ENCODE data around the gene ENTPD3. TPM values are rescaled to one million over a fixed set of nuclear protein-coding genes. Genes with fewer than 3 reads are reported as not detected.

Gene ENTPD3
- polyA plus RNA-seq, 3 donors: not detected

- no peak overlapping the region for H3K4me3 ChIP-seq (replicated peaks in 1 of 3; ENCODE audit: low read depth in 2 of 3, low read length in 3 of 3)
- DNase-seq: no peak
- TF ChIP-seq CTCF (IDR thresholded peaks at IDR 0.05): no peak
- H3K9me3 ChIP-seq (replicated peaks in 1 of 2; ENCODE audit: control insufficient read depth in 1 of 2, insufficient read depth in 1 of 2, low read length in 2 of 2): no peaks in the 10 kb centered on the region
- peaks cover under 1 to 3% of the 10 kb centered on the region in 2 donors for H3K36me3 ChIP-seq (replicated peaks in 1 of 2; ENCODE audit: control insufficient read depth in 1 of 2, insufficient read depth in 2 of 2, low read length in 2 of 2)
- H4K20me1 ChIP-seq (ENCODE audit: insufficient read depth, low read length): no peaks in the 10 kb centered on the region
- peak overlapping the region; percentile 95 for H2AFZ ChIP-seq (ENCODE audit: insufficient read depth, low read depth, low read length, poor library complexity, severe bottlenecking)
- Mint-ChIP-seq H3K36me3 (peaks cover 7 to 12% of the 10 kb centered on the region in 2 donors), H3K27ac (no peak overlapping the region), H3K9me3 (no peaks in the 10 kb centered on the region), H3K27me3 (ENCODE audit: low read depth in 3 of 3) (no peaks in the 10 kb centered on the region), H3K4me3 (no peak overlapping the region), H3K4me1 (peaks cover 19% of the 10 kb centered on the region)
- no peak overlapping the region for H3K4me2 ChIP-seq (replicated peaks; ENCODE audit: extremely low read depth, low read length, poor library complexity, severe bottlenecking)
- no peaks in the 10 kb centered on the region for H3K79me2 ChIP-seq (ENCODE audit: insufficient read depth, low read length)
- no peak overlapping the region for H3K27ac ChIP-seq (ENCODE audit: low read depth in 1 of 2, low read length in 2 of 2)
- no peaks in the 10 kb centered on the region for H3K27me3 ChIP-seq (ENCODE audit: control insufficient read depth in 2 of 2, insufficient read depth in 2 of 2, low read length in 2 of 2)
- H3K9ac ChIP-seq (ENCODE audit: insufficient read depth, low read length, poor library complexity, severe bottlenecking): no peak overlapping the region
- peaks cover 20 to 25% of the 10 kb centered on the region in 2 donors for H3K4me1 ChIP-seq (ENCODE audit: control insufficient read depth in 1 of 2, insufficient read depth in 2 of 2, low read length in 2 of 2)
- intact Hi-C loops (cut with micrococcal nuclease): loop anchor here (5.0 to 10.0 kb wide), 4 partner anchors 137 to 1513 kb away; partner anchors contain the start of genes CTNNB1 (in 1 of the 2), EIF1B (in 1 of the 2) and ULK4 (in 1 of the 2)
Observed at GRCh38 chr3:40451551-40451950, 64.6 kb downstream of the ENTPD3 start.

- peak overlapping the region; percentile 80 for H3K4me2 ChIP-seq (replicated peaks; ENCODE audit: extremely low read depth, low read length, poor library complexity, severe bottlenecking)
- TF ChIP-seq CTCF (IDR thresholded peaks at IDR 0.05): no peak
- no peak for DNase-seq
- no peaks in the 10 kb centered on the region for H3K27me3 Mint-ChIP-seq (ENCODE audit: low read depth in 3 of 3)
- no peaks in the 10 kb centered on the region for H3K36me3 ChIP-seq (replicated peaks in 1 of 2; ENCODE audit: control insufficient read depth in 1 of 2, insufficient read depth in 2 of 2, low read length in 2 of 2)
- H3K27me3 ChIP-seq (ENCODE audit: control insufficient read depth in 2 of 2, insufficient read depth in 2 of 2, low read length in 2 of 2): no peaks in the 10 kb centered on the region
- peak overlapping the region; percentile 95 for H2AFZ ChIP-seq (ENCODE audit: insufficient read depth, low read depth, low read length, poor library complexity, severe bottlenecking)
- H3K9ac ChIP-seq (ENCODE audit: insufficient read depth, low read length, poor library complexity, severe bottlenecking): no peak overlapping the region
- no peaks in the 10 kb centered on the region for H4K20me1 ChIP-seq (ENCODE audit: insufficient read depth, low read length)
- peaks cover 19% of the 10 kb centered on the region for H3K4me1 Mint-ChIP-seq
- H3K36me3 Mint-ChIP-seq: peaks cover 7 to 11% of the 10 kb centered on the region in 2 donors
- peaks cover under 1% of the 10 kb centered on the region for H3K79me2 ChIP-seq (ENCODE audit: insufficient read depth, low read length)
- peak overlapping the region; percentile 87 to 93 for H3K4me3 Mint-ChIP-seq
- peak overlapping the region in 1 of 3 experiments; percentile 82 for H3K4me3 ChIP-seq (replicated peaks in 1 of 3; ENCODE audit: low read depth in 2 of 3, low read length in 3 of 3)
- peak overlapping the region in 6 of 7 donors; percentile 95 to 99 (median 98) for H3K27ac Mint-ChIP-seq
- intact Hi-C loops (cut with micrococcal nuclease): loop anchor here (5.0 to 10.0 kb wide), 4 partner anchors 137 to 1513 kb away; partner anchors contain the start of genes CTNNB1 (in 1 of the 2), EIF1B (in 1 of the 2) and ULK4 (in 1 of the 2)
- H3K27ac ChIP-seq (ENCODE audit: low read depth in 1 of 2, low read length in 2 of 2): peak overlapping the region in 1 of 2 donors; percentile 94
- no peaks in the 10 kb centered on the region for H3K9me3 ChIP-seq (replicated peaks in 1 of 2; ENCODE audit: control insufficient read depth in 1 of 2, insufficient read depth in 1 of 2, low read length in 2 of 2)
- peaks cover 23 to 28% of the 10 kb centered on the region in 2 donors for H3K4me1 ChIP-seq (ENCODE audit: control insufficient read depth in 1 of 2, insufficient read depth in 2 of 2, low read length in 2 of 2)
- 88% methylated on average over 1 of the region's 1 CpG for WGBS (ENCODE audit: insufficient coverage)
- no peaks in the 10 kb centered on the region for H3K9me3 Mint-ChIP-seq
Observed at GRCh38 chr3:40452057-40452456, 65.1 kb downstream of the ENTPD3 start.

Measured in CD14-positive monocyte (primary cell).